Spleen (tissue), 7 donors: ENCODE data around the gene NEDD4L.

Experiments used
- CTCF ChIP-seq, 11 experiments: fragments of 200-600 bp in 7 of 11; fragments of 450-650 bp in 4 of 11; sonication (generic) in 4 of 11; IDR thresholded peaks in 8 of 11; conservative IDR thresholded peaks in 3 of 11; 1 replicate in 7 of 11; 2 replicates in 4 of 11; pipeline versions ENCODE4 v1.4.0 to v1.8.0; 2016 to 2021; ENCODE audit warnings: antibody characterized with exemption in 11 of 11, inconsistent platforms in 4 of 11, mild to moderate bottlenecking in 1 of 11
- POLR2AphosphoS5 ChIP-seq, 3 donors: sonication (generic); formaldehyde crosslinking; IDR thresholded peaks; one replicate each; pipeline ENCODE4 v1.5.1; 2017; ENCODE audit warnings: antibody characterized with exemption in 3 of 3
- donor health status: DM: no; HTN: no; CAD: no; lungs with moderate emphysema.
- donor health status: DM: no; HTN: no; CAD: no.
- donor health status: DM: no; HTN: no; CAD: no.

- TF ChIP-seq CTCF (IDR thresholded peaks at IDR 0.05 in 8 of 11, conservative IDR thresholded peaks at IDR 0.05 in 3 of 11): no peak
- no peak for TF ChIP-seq POLR2AphosphoS5 (IDR thresholded peaks at IDR 0.05)
Measured at GRCh38 chr18:58192519-58192918, 148.5 kb downstream of the NEDD4L start.
